T-helper 9 cell (primary cell): ENCODE results near the gene SH3BP5L.
A peak's percentile ranks its signal among the peaks of the same experiment; 100 is the strongest.
"Not testable (repeated sequence)": the region's sequence is repeated elsewhere in the genome, so short reads cannot be mapped to it uniquely, and the experiment has no call there.

Experiments
- DNase-seq: peaks from one replicate; pipeline ENCODE4 v3.0.0-alpha.2; 2020

Gene SH3BP5L

DNA sequence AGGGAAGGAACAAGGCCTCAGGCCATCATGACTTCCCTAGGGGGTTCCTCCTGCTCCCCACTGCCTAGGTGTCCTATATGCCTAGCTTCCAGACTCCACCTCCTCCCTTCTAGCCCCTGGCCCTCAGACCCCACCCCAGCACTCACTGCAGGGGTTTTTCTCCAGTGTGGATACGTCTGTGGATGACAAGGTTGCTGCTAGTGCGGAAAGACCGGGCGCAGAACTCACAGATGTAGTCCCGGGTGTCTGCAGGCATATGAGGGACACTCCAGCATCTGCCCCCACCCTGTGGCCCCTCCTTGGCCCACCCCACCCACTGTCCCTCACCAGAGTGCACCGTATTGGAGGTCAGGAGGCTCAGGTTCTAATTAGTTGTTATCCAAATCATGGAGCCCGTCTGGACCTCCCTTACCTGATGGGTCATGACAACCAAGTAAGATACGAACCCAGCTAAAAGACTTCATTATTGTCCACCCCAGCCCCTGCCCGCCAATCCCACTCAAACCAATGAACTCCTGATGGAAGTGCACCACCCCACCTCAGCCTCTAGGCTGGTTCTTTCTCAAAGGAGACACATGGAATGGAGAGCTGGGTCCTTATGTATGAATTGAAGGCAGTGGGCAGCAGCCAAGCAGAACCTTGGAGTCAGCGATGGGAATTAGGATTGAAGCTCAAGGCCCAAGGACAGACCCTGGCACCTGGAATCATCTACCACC lies 25.0 kb upstream of the SH3BP5L start:
- no peak for DNase-seq

DNA sequence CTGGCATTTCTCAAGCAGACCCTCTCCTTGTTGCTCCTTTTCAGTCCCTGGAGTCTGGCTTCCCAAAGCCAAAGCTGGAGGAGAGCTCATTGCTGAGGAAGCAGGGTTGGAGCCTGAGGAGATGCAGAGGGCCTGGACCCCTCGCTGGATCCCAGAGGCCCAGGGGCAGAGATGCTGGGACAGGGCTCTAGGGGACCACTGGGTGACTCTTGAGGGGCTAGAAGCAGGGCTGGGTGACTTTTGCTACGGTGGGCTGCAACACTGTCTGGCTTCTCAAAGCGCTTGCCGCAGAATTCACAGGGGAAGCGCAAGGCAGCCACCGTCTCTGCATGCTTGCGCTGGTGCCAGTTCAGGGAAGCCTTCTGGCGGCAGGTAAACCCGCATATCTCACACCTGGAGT lies 24.4 kb upstream of the SH3BP5L start:
- DNase-seq = no peak

DNA sequence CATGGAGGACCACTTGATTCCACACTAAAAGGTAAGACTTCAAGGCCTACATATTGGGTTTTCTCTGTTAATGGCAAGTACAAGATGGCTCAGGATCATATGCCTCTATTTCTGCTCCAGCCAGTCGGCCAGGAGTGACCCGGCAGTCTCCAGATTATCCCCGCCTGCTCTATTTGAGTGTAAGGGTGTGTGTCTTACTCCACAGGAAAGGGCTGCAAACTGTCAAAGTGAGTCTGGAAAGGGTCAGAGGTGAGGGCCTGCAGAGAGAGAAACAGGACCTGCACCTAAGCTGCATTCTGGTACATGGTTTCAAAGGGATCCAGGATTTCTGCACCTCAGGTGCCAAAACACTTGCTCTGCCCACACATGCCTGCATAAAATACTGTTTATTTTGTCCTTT lies 23.9 kb upstream of the SH3BP5L start:
- no peak for DNase-seq

DNA sequence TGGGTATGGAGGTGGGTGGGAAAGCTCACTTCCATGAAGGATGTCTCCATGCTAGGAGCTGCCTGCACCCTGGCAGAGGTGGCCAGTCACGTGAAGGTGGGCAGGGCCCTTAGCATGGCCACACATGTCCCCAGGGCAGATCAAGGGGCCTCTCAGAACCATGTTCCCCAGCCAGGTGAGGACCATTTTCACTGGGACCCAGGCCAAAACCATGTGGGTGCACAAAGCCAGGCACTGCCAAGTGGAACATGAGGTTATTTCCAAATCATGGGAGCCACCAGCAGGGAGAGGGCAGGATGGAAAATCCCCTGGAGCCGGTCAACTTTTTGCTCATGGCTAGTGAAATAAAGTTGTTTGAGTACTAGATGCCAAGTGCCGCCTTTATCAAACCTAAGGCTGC lies 23.4 kb upstream of the SH3BP5L start:
- DNase-seq = no peak

DNA sequence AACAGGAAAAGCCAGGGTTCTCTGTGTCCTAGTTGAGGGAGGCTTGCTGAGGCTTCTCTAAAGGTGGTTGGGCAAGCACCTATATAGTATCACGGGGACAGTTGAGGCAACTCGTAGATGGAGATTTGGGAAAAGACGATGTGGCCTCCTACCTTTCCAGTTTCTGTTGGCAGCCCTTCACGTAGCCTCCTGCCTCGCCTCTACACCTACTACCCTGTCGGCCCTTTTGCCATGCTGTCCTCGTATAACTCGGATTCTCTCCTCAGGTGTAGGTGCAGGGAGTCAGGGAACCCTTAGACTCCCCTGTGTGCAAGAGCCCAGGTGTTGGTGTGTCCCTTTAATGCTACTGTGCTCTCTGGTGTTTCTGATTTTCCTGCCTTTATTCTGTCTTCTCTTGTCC lies 22.9 kb upstream of the SH3BP5L start:
- no peak for DNase-seq

DNA sequence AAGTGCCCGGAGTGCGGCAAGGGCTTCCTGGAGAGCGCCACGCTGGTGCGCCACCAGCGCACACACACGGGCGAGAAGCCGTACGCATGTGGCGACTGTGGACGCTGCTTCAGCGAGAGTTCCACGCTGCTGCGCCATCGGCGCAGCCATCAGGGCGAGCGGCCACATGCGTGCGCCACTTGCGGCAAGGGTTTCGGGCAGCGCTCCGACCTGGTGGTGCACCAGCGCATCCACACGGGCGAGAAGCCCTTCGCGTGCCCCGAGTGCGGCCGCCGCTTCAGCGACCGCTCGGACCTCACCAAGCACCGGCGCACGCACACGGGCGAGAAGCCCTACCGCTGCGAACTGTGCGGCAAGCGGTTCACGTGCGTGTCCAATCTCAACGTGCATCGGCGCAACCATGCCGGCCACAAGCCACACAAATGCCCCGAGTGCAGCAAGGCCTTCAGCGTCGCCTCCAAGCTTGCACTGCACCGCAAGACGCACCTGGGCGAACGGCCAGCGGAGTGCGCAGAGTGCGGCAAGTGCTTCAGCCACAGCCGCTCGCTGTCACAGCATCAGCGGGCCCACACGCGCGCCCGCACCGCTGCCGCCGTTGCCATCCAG lies 22.3 kb upstream of the SH3BP5L start:
- no peak for DNase-seq

DNA sequence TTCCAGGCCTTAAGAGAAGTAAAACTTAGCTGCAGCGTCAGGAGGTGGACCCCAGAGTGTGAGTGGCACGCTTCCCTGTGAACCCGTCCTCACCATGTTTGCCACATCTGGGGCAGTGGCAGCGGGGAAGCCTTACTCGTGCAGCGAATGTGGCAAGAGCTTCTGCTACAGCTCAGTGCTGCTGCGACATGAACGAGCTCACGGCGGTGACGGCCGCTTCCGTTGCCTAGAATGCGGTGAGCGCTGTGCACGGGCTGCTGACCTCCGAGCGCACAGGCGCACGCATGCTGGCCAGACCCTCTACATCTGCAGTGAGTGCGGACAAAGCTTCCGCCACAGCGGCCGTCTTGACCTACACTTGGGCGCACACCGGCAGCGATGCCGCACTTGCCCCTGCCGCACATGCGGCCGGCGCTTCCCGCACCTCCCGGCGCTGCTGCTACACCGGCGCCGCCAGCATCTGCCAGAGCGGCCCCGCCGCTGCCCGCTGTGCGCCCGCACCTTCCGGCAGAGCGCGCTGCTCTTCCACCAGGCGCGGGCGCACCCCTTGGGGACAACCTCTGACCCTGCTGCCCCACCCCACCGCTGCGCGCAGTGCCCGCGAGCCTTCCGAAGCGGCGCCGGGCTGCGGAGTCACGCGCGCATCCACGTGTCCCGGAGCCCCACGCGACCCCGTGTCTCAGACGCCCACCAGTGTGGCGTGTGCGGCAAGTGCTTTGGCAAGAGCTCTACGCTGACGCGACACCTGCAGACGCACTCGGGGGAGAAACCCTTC lies 21.7 kb upstream of the SH3BP5L start:
- DNase-seq = no peak

DNA sequence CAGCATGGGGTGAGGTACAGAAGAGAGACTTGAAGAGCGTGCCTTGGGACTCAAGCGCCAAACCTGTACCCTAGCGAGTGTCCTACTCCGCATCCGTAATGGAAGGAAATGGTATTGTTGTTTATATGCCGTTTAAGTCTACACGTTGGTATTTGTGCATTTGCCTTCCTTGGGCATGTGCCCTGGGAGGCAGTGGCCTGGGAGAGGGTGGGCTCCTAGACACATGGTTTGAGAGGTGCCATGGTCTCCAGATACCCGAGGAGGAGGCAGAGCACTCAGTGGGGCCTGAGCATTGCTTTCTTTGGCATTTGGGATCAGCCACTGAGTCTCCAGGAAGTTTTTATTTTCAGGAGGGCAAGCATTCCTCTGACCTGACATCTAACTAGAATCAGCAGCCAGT lies 18.8 kb upstream of the SH3BP5L start:
- DNase-seq = no peak

DNA sequence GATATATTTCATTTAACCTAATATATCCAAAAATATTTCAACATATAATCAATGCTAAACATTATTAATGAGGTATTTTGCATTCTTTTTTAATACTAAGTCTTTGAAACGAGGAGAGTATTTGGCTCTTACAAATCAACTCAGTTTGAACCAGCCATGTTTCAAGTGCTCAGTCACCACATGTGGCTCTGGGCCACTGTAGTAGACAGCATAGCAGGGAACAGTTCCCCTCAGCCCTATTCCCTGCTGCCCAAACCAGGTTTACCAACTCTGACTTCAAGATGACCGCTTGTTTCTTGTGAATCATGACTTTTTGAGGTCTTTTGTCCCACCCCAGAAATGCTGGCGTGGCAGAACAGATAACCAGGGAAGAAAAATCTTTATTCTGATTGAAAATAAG lies 18.0 kb upstream of the SH3BP5L start:
- DNase-seq = no peak

DNA sequence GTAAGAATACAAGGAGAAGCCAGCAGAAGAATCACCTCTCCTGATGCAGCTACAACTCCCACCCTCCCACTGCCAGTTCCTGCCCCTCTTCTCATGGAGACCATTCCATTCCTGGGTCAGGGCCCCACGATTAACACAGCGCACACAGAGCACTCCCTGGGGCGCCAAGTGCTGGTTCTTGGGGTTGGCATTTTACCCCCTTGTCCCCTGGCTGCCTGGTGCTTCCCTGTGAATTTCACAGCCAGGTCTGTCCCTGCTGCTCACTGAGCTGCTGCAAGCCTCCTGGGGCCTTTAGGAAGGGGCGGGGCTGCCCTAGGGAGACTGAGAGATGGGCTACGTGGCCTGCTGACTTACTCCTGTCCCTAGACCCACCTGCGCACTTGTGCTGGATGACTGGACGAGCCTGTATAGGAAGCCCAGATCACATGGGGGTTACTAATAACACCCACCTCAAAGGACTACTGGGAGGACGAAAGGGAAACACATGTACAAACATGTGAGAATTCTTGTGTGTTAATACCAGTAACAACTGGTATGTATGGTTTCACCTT lies 17.1 kb upstream of the SH3BP5L start:
- no peak for DNase-seq

DNA sequence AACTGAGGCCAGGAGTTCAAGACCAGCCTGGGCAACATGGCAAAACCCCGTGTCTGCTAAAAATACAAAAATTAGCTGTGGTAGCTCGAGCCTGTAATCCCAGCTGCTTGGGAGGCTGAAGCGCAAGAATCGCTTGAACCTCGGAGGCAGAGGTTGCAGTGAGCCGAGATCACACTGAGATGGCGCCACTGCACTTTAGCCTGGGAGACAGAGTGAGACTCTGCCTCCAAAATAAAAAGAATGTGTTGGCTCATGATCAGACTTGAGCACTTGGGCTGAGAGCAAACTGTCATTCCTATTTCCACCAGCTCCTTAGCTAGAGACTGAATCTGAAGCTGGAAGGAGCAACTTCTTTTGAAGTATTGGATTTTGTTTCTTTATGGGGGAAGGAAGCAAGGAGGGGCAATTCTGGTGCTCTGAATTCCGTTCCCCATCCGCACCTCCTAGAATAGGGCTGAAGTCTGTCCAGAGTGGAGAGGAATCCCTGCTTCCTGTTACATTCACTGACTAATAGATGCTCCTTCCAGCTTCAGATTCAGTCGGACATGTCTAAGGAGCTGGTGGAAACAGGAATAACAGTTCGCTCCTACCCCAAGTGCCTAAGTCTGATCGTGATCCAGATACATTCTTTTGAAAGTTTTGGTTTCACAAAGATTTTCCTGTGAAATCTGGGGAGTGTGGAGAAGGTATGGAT lies 16.1 kb upstream of the SH3BP5L start:
- no peak for DNase-seq

DNA sequence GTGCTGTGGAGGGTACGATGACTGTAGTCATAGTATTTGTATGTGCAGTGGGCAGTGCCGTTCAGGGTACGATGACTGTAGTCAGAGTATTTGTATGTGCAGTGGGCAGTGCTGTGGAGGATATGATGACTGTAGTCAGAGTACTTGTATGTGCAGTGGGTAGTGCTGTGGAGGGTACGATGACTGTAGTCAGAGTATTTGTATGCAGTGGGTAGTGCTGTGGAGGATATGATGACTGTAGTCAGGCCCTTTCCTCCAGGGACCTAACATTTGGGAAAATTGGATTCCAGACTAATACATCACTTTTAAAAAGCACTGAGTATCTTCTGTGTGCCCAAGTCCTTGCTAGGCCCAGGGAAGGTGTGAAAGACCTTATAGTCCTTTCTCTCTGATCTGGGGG lies 15.2 kb upstream of the SH3BP5L start:
- no peak for DNase-seq

DNA sequence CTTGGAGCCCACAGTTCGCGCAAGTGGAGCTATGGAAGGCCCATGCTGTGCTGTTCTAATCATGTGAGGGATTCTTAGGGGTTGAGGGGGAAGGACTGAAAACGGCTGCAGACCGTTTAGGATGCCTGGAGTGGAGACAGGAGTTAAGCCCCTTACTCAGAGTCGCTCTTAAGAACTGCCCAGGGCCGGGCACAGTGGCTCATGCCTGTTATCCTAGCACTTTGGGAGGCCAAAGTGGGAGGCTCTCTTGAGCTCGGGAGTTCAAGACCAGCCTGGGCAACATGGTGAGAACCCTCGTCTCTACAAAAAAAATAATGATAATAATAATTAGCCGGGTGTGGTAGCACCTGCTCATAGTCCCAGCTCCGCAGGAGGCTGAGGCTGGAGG lies 13.4 kb upstream of the SH3BP5L start:
- no peak for DNase-seq

DNA sequence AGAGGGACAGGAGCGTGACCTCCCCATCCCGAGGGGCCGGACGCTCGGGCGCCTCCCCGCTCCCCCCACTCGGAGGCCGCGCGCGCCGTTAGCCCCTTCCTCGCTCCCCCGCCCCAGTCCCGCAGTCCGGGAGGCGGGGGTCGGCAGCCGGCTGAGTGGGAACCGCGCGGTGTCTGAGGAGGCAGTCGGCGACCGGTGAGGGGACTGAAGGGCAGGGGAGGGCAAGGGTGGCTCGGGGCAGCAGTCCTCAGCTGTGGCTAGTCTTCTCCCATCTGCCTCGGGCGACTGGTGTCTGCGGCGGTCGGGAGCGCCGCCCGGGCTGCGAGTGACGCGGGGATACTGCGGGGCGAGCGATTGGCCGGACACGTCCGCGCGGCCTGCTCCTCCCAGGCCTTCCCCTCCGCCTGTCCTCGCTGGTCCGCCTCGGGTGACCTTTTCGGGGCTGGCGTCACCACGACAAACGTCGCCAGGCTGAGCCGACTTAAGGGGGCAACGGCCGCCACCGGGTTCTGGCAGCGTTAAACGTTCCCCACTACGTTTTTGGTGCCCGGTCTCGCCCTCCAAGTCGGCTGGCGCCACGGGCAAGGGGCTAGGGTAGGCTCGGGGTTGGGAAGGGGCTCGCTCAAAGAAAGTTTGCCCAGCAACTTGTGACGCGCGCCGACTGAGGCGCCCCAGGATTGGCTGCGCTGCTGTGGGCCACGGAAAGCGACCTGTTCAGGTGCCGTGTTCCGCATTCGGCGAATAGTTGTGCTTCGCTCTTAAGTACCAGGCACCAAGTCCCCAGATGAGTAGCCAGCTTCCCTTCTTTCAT lies 12.8 kb upstream of the SH3BP5L start:
- peak; percentile 85 for DNase-seq

DNA sequence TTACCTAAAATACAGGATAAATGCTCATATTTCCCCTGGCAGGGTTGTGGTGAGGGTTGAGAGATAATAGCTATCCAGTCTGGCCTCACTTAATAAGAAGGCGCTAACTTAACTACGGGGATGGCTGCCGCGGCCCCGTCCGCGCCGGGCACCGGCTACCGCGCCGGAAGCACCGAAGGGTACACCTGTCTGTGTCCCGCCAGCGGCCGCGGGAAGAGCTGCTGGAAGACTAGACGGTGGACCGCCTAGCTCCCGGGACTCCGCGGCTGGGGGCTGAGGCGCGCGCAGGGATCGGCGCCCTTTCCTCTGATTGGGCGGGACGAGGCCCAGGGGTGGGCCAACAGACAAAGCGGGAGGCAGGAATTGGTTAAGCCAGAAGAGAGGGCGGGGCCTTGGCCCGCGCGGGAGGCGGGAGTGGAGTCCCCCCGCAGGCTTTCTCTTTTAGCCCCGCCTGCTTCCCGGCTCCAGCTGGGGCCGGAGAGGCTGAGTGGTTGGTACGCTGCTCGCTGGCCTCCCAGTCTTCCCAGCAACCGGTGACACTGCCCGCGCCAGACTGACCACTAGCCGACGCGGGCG lies 12.2 kb upstream of the SH3BP5L start, which contains the start of gene ZNF672:
Gene ZNF672 (plus strand): TSS at position 444 of the 576 bp plus-strand sequence. CDS start 9,051 bp downstream, outside the sequence.
- peak; percentile 88 for DNase-seq

DNA sequence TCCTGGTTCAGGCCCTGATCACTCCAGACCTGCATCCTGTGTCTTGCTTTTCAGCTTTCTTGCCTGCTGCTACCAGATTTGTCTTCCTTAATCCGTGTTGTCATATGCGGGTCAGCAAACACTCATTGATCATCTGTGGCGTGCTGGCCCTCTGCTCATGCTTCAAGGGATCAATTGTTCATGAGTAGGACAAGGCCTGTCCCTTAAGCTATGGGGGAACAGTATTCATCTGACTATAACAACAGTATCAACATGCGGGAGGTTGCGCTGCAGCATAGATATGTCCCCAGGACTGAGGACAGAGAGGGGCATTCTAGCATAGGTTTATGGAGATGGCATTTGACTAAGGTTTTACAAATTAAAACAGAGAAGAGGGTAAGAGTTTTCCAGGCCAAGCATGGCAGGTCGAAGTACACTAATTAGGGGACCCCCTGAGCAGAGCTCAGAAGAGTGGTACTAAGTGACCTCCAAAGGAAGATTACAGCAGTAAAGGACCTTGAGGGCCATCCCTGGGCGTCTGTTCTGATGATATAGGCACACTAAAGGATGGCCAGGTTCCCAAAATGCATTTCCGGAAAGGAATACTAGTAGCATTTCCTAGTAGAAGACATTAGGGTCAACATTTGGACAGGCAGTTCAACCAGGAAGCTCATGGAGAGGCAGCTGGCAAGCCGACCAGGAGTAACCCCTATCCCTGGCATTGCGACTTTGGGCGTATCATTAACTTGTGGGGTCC lies 11.5 kb upstream of the SH3BP5L start:
- DNase-seq = no peak

DNA sequence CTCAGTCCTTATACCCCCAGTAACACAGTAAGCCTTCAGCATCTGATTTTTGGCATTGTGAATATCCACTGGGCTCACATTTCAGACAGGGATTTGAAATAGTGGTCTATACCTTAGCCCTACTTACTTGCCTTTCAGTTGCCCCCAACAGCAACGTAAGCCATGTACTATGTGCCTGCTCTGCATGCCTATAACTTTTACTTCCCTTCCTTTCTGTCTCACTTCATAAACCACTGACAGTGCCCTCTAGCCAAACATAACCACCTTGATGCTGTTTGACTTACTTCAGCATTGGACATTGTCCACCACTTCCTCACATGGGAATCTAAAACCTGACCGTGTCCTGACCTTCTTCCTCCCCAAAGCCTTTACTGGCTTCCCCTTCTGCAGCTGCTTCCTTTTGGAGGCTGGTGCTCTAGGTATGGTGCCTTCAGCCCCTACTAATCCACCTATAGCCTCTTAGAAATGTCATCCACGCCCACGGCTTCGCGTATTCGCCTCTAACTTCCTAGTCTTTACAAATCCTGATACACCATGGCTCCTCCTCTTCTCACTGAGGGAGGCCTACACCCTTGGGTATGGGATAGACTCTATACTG lies 8.7 kb upstream of the SH3BP5L start:
- DNase-seq = no peak

DNA sequence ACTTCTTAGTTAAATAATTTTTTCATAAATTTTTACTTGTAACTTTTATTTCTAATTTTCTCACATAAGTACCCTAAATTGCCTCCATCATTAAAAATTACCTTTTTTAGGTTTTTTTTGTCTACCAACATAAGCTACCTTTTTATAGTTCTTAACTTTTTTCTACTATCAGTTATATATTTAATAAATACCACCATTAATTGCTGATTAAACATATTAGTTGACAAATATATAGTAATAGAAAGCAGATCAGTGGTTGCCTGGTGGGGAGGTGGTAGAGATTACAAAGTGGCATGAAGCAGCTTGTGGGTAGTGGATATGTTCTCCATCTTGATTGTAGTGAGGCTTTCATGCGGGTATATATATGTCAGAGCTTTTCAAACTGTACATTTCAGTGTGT lies 6.1 kb upstream of the SH3BP5L start:
- no peak for DNase-seq

DNA sequence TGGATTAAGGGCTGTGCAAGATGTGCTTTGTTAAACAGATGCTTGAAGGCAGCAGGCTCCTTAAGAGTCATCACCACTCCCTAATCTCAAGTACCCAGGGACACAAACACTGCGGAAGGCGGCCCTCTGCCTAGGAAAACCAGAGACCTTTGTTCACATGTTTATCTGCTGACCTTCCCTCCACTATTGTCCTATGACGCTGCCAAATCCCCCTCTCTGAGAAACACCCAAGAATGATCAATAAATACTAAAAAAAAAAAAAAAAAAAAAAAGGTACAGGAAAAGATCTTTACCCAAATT lies 5.0 kb upstream of the SH3BP5L start:
- DNase-seq = not testable (repeated sequence)

DNA sequence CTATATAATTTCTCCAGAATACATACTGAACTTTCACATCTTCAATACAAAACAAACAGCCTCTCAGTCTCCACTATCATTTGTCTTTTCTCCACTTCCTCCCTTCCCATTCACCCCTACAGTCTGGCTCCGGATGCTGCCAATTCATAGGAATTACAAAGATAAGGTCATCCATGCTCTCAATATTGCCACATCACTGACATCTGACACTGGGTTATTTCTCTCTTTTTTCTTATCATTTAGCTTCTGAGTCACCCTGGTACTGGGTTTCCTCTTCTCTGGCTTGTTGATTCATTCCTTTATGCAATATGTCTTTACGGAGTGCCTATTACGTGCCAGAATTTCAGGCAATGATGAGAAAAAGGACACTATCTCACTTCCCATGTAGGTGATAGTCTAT lies 3.1 kb upstream of the SH3BP5L start:
- no peak for DNase-seq

DNA sequence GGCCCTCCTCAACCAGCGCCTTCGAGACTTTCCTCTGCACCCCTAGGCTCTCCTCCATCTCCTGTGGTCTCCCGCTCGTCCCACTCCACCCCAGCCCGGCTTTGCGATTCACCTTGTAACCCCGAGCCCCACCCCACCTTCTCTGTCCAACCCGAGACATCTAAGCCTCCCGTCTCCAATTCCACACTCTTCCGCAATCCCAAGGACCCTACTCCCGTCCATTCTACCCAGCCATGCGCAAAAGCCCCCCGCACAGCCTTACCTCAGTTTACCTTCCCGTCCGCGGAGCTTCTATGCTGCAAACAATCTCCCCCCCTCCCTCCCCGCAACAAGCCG lies 174 bp downstream of the SH3BP5L start:
- no peak for DNase-seq
